HG02885 (cell line): Measurements from ENCODE around the gene MFSD12.
"Not testable (repeated sequence)": the region's sequence is repeated elsewhere in the genome, so short reads cannot be mapped to it uniquely, and the experiment has no call there.

Experiments used
- ATAC-seq: cut with Tn5 transposase; IDR thresholded peaks from one replicate; pipeline ENCODE4 v1.9.1; 2021; ENCODE audit warnings: mild to moderate bottlenecking; ENCODE audit not compliant: unreplicated experiment, poor library complexity

The MFSD12 gene

GRCh38 chr19:3511506-3512251, 45.7 kb downstream of the MFSD12 start:
- no peak for ATAC-seq

GRCh38 chr19:3510727-3511126, 46.7 kb downstream of the MFSD12 start:
- no peak for ATAC-seq

- no peak for ATAC-seq
These were observed 47.8 kb downstream of the MFSD12 start for GRCh38 chr19:3509566-3509989.

- ATAC-seq, result no peak
These were observed 48.4 kb downstream of the MFSD12 start for GRCh38 chr19:3508771-3509535.

GRCh38 chr19:3508121-3508661, 49.2 kb downstream of the MFSD12 start:
- not testable (repeated sequence) for ATAC-seq

- no peak for ATAC-seq
These were observed 49.8 kb downstream of the MFSD12 start for GRCh38 chr19:3507371-3508120.

- no peak for ATAC-seq
These were observed 50.7 kb downstream of the MFSD12 start for GRCh38 chr19:3506384-3507340.

GRCh38 chr19:3505598-3506383, 51.6 kb downstream of the MFSD12 start, which contains the start of gene FZR1:
TSS of gene FZR1 (plus strand) at chr19:3506311. CDS start at chr19:3522990, 16,679 bp downstream.
- peak; percentile 90 for ATAC-seq

- ATAC-seq, result no peak
These were observed 52.7 kb downstream of the MFSD12 start for GRCh38 chr19:3504735-3505134.

- ATAC-seq, result no peak
These were observed 54.3 kb downstream of the MFSD12 start for GRCh38 chr19:3503036-3503572.

GRCh38 chr19:3501780-3502179, 55.6 kb downstream of the MFSD12 start:
- ATAC-seq, result no peak

GRCh38 chr19:3500429-3501101, 56.8 kb downstream of the MFSD12 start, which contains the start of gene DOHH:
TSS of gene DOHH (minus strand) at chr19:3500674. CDS start at chr19:3496814, 3,860 bp downstream.
- peak; percentile 84 for ATAC-seq

- ATAC-seq, result peak; percentile 5
These were observed 57.5 kb downstream of the MFSD12 start for GRCh38 chr19:3499738-3500428.

GRCh38 chr19:3497757-3498520, 59.4 kb downstream of the MFSD12 start:
- ATAC-seq, result no peak

- no peak for ATAC-seq
These were observed 60.8 kb downstream of the MFSD12 start for GRCh38 chr19:3496392-3497273.
